CD4-positive, alpha-beta T cell treated with Interleukin-6 for 4 hours (primary cell): ENCODE measurements around the gene CTXND1.
"Not testable (repeated sequence)": the region's sequence is repeated elsewhere in the genome, so short reads cannot be mapped to it uniquely, and the experiment has no call there.

Experiments
- DNase-seq: peaks from one replicate; pipeline ENCODE4 v3.0.0-alpha.2; 2020; ENCODE audit warnings: mixed read lengths

CTXND1 gene

GRCh38 chr15:80252121-80252518, at the start of gene CTXND1:
Gene CTXND1, minus strand, starts transcription at chr15:80252213. Its CDS starts 50,264 bp downstream, at chr15:80201949.
- DNase-seq, result no peak

- DNase-seq, result no peak
Observed at GRCh38 chr15:80301472-80301871, 49.5 kb upstream of the CTXND1 start.

GRCh38 chr15:80295777-80296176, 43.8 kb upstream of the CTXND1 start:
- not testable (repeated sequence) for DNase-seq

- DNase-seq, result no peak
Observed at GRCh38 chr15:80292079-80292478, 40.1 kb upstream of the CTXND1 start.

- not testable (repeated sequence) for DNase-seq
Observed at GRCh38 chr15:80290891-80291290, 38.9 kb upstream of the CTXND1 start.

GRCh38 chr15:80289528-80290495, 37.8 kb upstream of the CTXND1 start:
- DNase-seq, result no peak

- no peak for DNase-seq
Observed at GRCh38 chr15:80288131-80288530, 36.1 kb upstream of the CTXND1 start.

GRCh38 chr15:80286055-80286454, 34.0 kb upstream of the CTXND1 start:
- no peak for DNase-seq

GRCh38 chr15:80285379-80285778, 33.4 kb upstream of the CTXND1 start:
- no peak for DNase-seq

GRCh38 chr15:80283531-80283930, 31.5 kb upstream of the CTXND1 start:
- DNase-seq, result no peak

- no peak for DNase-seq
Observed at GRCh38 chr15:80277147-80277546, 25.1 kb upstream of the CTXND1 start.

- DNase-seq, result no peak
Observed at GRCh38 chr15:80275961-80276360, 23.9 kb upstream of the CTXND1 start.

GRCh38 chr15:80274996-80275395, 23.0 kb upstream of the CTXND1 start:
- no peak for DNase-seq

GRCh38 chr15:80274554-80274953, 22.5 kb upstream of the CTXND1 start:
- no peak for DNase-seq

GRCh38 chr15:80272987-80273386, 21.0 kb upstream of the CTXND1 start:
- no peak for DNase-seq

- no peak for DNase-seq
Observed at GRCh38 chr15:80270472-80270871, 18.5 kb upstream of the CTXND1 start.

- no peak for DNase-seq
Observed at GRCh38 chr15:80268101-80268500, 16.1 kb upstream of the CTXND1 start.

- no peak for DNase-seq
Observed at GRCh38 chr15:80267658-80268057, 15.6 kb upstream of the CTXND1 start.

GRCh38 chr15:80266745-80267144, 14.7 kb upstream of the CTXND1 start:
- no peak for DNase-seq

- DNase-seq, result no peak
Observed at GRCh38 chr15:80266113-80266512, 14.1 kb upstream of the CTXND1 start.

- no peak for DNase-seq
Observed at GRCh38 chr15:80265021-80265420, 13.0 kb upstream of the CTXND1 start.

- DNase-seq, result no peak
Observed at GRCh38 chr15:80264031-80264430, 12.0 kb upstream of the CTXND1 start.

- no peak for DNase-seq
Observed at GRCh38 chr15:80260551-80260950, 8.5 kb upstream of the CTXND1 start.

- DNase-seq, result no peak
Observed at GRCh38 chr15:80259942-80260510, 8.0 kb upstream of the CTXND1 start.
